CD4-positive, CD25-positive, alpha-beta regulatory T cell (primary cell): ENCODE data around the gene NAPG. TPM values are rescaled to one million over a fixed set of nuclear protein-coding genes. Genes with fewer than 3 reads are reported as not detected.
"Not testable (repeated sequence)": the region's sequence is repeated elsewhere in the genome, so short reads cannot be mapped to it uniquely, and the experiment has no call there.

Experiments used
- ATAC-seq, 2 donors: fragments of 150-1000 bp; cut with Tn5 transposase; one replicate each; pipeline ENCODE4 v1.10.0; 2021; ENCODE audit warnings: low read depth in 2 of 2, moderate number of reproducible peaks in 2 of 2, moderate library complexity in 1 of 2
- DNase-seq, 3 donors: peaks; one replicate each; pipeline versions ENCODE4 v3.0.0 to v3.0.0-alpha.2; 2012 to 2022; ENCODE audit warnings: mixed read lengths in 1 of 3
- H3K27ac ChIP-seq: one replicate; pipeline ENCODE4 v1.7.0; 2013; ENCODE audit warnings: mild to moderate bottlenecking, low read length; ENCODE audit not compliant: insufficient read depth, poor library complexity, severe bottlenecking
- H3K27me3 ChIP-seq: one replicate; pipeline ENCODE4 v1.7.0; 2013; ENCODE audit warnings: low read length; ENCODE audit not compliant: control insufficient read depth, insufficient read depth
- H3K36me3 ChIP-seq: one replicate; pipeline ENCODE4 v1.7.0; 2013; ENCODE audit warnings: mild to moderate bottlenecking, low read length, moderate library complexity; ENCODE audit not compliant: control insufficient read depth, insufficient read depth
- H3K4me1 ChIP-seq: 2 replicates; pipeline ENCODE4 v1.7.0; 2013; ENCODE audit warnings: mild to moderate bottlenecking, low read length; ENCODE audit not compliant: insufficient read depth, control insufficient read depth, poor library complexity, severe bottlenecking
- H3K4me3 ChIP-seq: one replicate; pipeline ENCODE4 v1.7.0; 2013; ENCODE audit warnings: low read depth, mild to moderate bottlenecking, low read length, moderate library complexity
- H3K9me3 ChIP-seq, 2 experiments: 1 replicate in 1 of 2; 2 replicates in 1 of 2; pipeline ENCODE4 v1.7.0; 2013; ENCODE audit warnings: low read length in 2 of 2, mild to moderate bottlenecking in 1 of 2, moderate library complexity in 1 of 2; ENCODE audit not compliant: control insufficient read depth in 2 of 2
- H3K27ac Mint-ChIP-seq, 3 donors: one replicate each; pipeline ENCODE4 v1.8.0; 2020 to 2022; ENCODE audit warnings: mild to moderate bottlenecking in 3 of 3, mixed read lengths in 3 of 3, moderate library complexity in 2 of 3
- H3K27me3 Mint-ChIP-seq: one replicate; pipeline ENCODE4 v1.8.0; 2022; ENCODE audit warnings: mild to moderate bottlenecking, mixed read lengths
- H3K36me3 Mint-ChIP-seq: one replicate; pipeline ENCODE4 v1.8.0; 2020; ENCODE audit warnings: mixed read lengths
- H3K4me1 Mint-ChIP-seq, 4 donors: one replicate each; pipeline ENCODE4 v1.8.0; 2020 to 2022; ENCODE audit warnings: mixed read lengths in 4 of 4, mild to moderate bottlenecking in 1 of 4
- H3K4me3 Mint-ChIP-seq, 4 donors: one replicate each; pipeline ENCODE4 v1.8.0; 2020 to 2022; ENCODE audit warnings: mild to moderate bottlenecking in 4 of 4, mixed read lengths in 4 of 4, moderate library complexity in 3 of 4
- H3K9me3 Mint-ChIP-seq, 7 donors: one replicate each; pipeline ENCODE4 v1.8.0; 2020 to 2022; ENCODE audit warnings: mixed read lengths in 7 of 7, mild to moderate bottlenecking in 3 of 7, moderate library complexity in 2 of 7
- polyA plus RNA-seq, 4 donors: library from polyadenylated mRNA; unstranded; fragments of 300-500 nt; fragmentation: Illumina TruSeq; gene quantifications; one replicate each; pipeline ENCODE4 v1.2.3, GENCODE V29; 2021
- total RNA-seq: library from RNA; stranded (reverse); gene quantifications from one replicate; pipeline ENCODE4 v1.2.3, GENCODE V29; 2022

The NAPG gene
- total and polyA plus RNA-seq, 5 donors from 2014 or later = 11.5 to 36.9 (median 14.6) TPM

GRCh38 chr18:10574412-10574811 is 48.6 kb downstream of the NAPG start:
- H3K4me1 ChIP-seq, H3K27ac ChIP-seq, H3K36me3 ChIP-seq, H3K27me3 Mint-ChIP-seq, H3K36me3 Mint-ChIP-seq, H3K27ac Mint-ChIP-seq, H3K27me3 ChIP-seq, H3K9me3 Mint-ChIP-seq, DNase-seq, ATAC-seq, H3K9me3 ChIP-seq, H3K4me3 Mint-ChIP-seq, H3K4me3 ChIP-seq: not testable (repeated sequence)
- H3K4me1 Mint-ChIP-seq = peaks cover 0 to 10% (median 0%) of the 10 kb centered on the region in 4 donors

- not testable (repeated sequence) for H3K36me3 ChIP-seq, H3K27ac ChIP-seq, H3K36me3 Mint-ChIP-seq, H3K4me3 ChIP-seq, H3K4me1 ChIP-seq, DNase-seq, H3K27me3 ChIP-seq, H3K9me3 ChIP-seq, ATAC-seq, H3K9me3 Mint-ChIP-seq, H3K27me3 Mint-ChIP-seq
- H3K27ac Mint-ChIP-seq = peak overlapping the region in 1 of 3 donors; percentile 9
- peaks cover 0 to 25% (median 2%) of the 10 kb centered on the region in 4 donors for H3K4me1 Mint-ChIP-seq
- peak overlapping the region in 2 of 4 donors; percentile 19 to 21 for H3K4me3 Mint-ChIP-seq
These were observed 52.2 kb downstream of the NAPG start for GRCh38 chr18:10577842-10578572.

DNA sequence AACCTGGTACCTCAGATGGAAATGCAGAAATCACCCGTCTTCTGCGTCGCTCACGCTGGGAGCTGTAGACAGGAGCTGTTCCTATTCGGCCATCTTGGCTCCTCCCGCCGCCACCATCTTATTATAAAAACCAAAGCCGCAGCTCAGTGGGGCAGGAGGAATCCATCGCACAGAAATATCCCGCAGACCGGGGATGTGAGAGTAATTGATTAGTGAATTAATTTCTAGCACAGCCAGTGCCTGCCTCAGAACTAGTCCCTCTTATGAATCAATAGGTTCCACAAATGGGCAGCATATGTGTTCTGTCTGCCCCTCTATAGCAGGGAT is 52.7 kb downstream of the NAPG start:
- not testable (repeated sequence) for ATAC-seq

GRCh38 chr18:10579079-10579867 is 53.4 kb downstream of the NAPG start:
- no peaks in the 10 kb centered on the region for H3K36me3 Mint-ChIP-seq
- no peak overlapping the region for H3K27ac ChIP-seq
- H3K4me1 Mint-ChIP-seq = peaks cover 0 to 25% (median 3%) of the 10 kb centered on the region in 4 donors
- H3K4me3 ChIP-seq = no peak overlapping the region
- no peak for ATAC-seq
- peak overlapping the region in 1 of 4 donors; percentile 38 for H3K4me3 Mint-ChIP-seq
- H3K9me3 Mint-ChIP-seq = peaks cover 0 to 3% (median 0%) of the 10 kb centered on the region in 7 donors
- H3K27ac Mint-ChIP-seq = no peak overlapping the region
- no peaks in the 10 kb centered on the region for H3K4me1 ChIP-seq
- H3K27me3 Mint-ChIP-seq = no peaks in the 10 kb centered on the region
- DNase-seq = no peak
- no peaks in the 10 kb centered on the region for H3K27me3 ChIP-seq
- H3K9me3 ChIP-seq = no peaks in the 10 kb centered on the region
- no peaks in the 10 kb centered on the region for H3K36me3 ChIP-seq

More for the DNA sequence above, 52.7 kb downstream of the NAPG start:
- not testable (repeated sequence) for H3K27ac ChIP-seq, H3K27me3 ChIP-seq, DNase-seq, H3K27ac Mint-ChIP-seq, H3K4me3 ChIP-seq, H3K27me3 Mint-ChIP-seq, H3K36me3 ChIP-seq, H3K36me3 Mint-ChIP-seq, H3K4me1 ChIP-seq, H3K9me3 ChIP-seq, H3K9me3 Mint-ChIP-seq
- Mint-ChIP-seq H3K4me1 (peaks cover 0 to 25% (median 3%) of the 10 kb centered on the region in 4 donors), H3K4me3 (peak overlapping the region in 1 of 4 donors; percentile 19)

- no peaks in the 10 kb centered on the region for H3K36me3 Mint-ChIP-seq
- no peak for ATAC-seq
- no peak overlapping the region for H3K27ac ChIP-seq
- peaks cover 0 to 3% (median 0%) of the 10 kb centered on the region in 7 donors for H3K9me3 Mint-ChIP-seq
- H3K27me3 ChIP-seq = no peaks in the 10 kb centered on the region
- peaks cover 0 to 25% (median 3%) of the 10 kb centered on the region in 4 donors for H3K4me1 Mint-ChIP-seq
- H3K36me3 ChIP-seq = no peaks in the 10 kb centered on the region
- H3K27me3 Mint-ChIP-seq = no peaks in the 10 kb centered on the region
- no peak overlapping the region for H3K4me3 Mint-ChIP-seq
- H3K27ac Mint-ChIP-seq = no peak overlapping the region
- H3K9me3 ChIP-seq = no peaks in the 10 kb centered on the region
- H3K4me3 ChIP-seq = no peak overlapping the region
- DNase-seq = no peak
- H3K4me1 ChIP-seq = no peaks in the 10 kb centered on the region
These were observed 54.4 kb downstream of the NAPG start for GRCh38 chr18:10580215-10580614.

- no peak for DNase-seq
- Histone ChIP-seq H3K4me3 (no peak overlapping the region), H3K36me3 (no peaks in the 10 kb centered on the region), H3K27ac (no peak overlapping the region), H3K9me3 (no peaks in the 10 kb centered on the region), H3K4me1 (no peaks in the 10 kb centered on the region), H3K27me3 (no peaks in the 10 kb centered on the region)
- Mint-ChIP-seq H3K27ac (no peak overlapping the region), H3K4me3 (no peak overlapping the region), H3K4me1 (peaks cover 0 to 8% (median 3%) of the 10 kb centered on the region in 4 donors), H3K36me3 (no peaks in the 10 kb centered on the region), H3K27me3 (no peaks in the 10 kb centered on the region), H3K9me3 (peaks cover 0 to 1% (median 0%) of the 10 kb centered on the region in 7 donors)
- ATAC-seq = no peak
These were observed 59.4 kb downstream of the NAPG start for GRCh38 chr18:10585260-10585659.

DNA sequence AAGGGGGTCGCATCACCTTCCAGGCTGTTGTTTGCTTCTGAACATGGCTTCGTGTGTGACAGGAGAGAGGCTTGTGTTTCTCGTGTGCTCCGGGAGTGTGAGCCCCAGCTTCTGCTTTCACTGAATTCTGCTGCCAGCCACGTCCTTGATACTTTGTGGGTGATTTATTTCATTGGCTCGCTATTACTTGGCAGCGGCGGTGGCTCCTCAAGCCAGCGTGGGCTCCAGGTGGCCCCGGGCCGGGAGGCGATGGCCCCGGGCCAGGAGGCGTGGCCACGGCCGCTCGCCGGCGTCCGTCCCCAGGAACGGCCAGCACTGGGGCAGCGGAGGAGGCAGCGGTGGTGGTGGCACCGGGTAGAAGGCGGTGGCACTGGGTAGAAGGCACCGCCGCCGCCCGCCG is 63.1 kb downstream of the NAPG start:
- Histone ChIP-seq H3K4me3 (no peak overlapping the region), H3K27me3 (no peaks in the 10 kb centered on the region), H3K36me3 (no peaks in the 10 kb centered on the region), H3K9me3 (no peaks in the 10 kb centered on the region), H3K4me1 (no peaks in the 10 kb centered on the region), H3K27ac (no peak overlapping the region)
- no peaks in the 10 kb centered on the region for H3K4me1 Mint-ChIP-seq
- H3K9me3 Mint-ChIP-seq = peaks cover 0 to 4% (median 0%) of the 10 kb centered on the region in 7 donors
- no peak overlapping the region for H3K27ac Mint-ChIP-seq
- DNase-seq (no peak), ATAC-seq (no peak)
- no peaks in the 10 kb centered on the region for H3K36me3 Mint-ChIP-seq
- no peak overlapping the region for H3K4me3 Mint-ChIP-seq
- H3K27me3 Mint-ChIP-seq = no peaks in the 10 kb centered on the region
